Smooth muscle cell of the brain vasculature (primary cell): ENCODE measurements around the gene LMLN.
A peak's percentile ranks its signal among the peaks of the same experiment; 100 is the strongest.
"Not testable (repeated sequence)": the region's sequence is repeated elsewhere in the genome, so short reads cannot be mapped to it uniquely, and the experiment has no call there.

Experiments used
- DNase-seq: peaks from one replicate; pipeline ENCODE4 v3.0.0-alpha.2; 2012; ENCODE audit warnings: low read depth, low spot score

Gene LMLN, protein sequence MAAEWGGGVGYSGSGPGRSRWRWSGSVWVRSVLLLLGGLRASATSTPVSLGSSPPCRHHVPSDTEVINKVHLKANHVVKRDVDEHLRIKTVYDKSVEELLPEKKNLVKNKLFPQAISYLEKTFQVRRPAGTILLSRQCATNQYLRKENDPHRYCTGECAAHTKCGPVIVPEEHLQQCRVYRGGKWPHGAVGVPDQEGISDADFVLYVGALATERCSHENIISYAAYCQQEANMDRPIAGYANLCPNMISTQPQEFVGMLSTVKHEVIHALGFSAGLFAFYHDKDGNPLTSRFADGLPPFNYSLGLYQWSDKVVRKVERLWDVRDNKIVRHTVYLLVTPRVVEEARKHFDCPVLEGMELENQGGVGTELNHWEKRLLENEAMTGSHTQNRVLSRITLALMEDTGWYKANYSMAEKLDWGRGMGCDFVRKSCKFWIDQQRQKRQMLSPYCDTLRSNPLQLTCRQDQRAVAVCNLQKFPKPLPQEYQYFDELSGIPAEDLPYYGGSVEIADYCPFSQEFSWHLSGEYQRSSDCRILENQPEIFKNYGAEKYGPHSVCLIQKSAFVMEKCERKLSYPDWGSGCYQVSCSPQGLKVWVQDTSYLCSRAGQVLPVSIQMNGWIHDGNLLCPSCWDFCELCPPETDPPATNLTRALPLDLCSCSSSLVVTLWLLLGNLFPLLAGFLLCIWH

DNA sequence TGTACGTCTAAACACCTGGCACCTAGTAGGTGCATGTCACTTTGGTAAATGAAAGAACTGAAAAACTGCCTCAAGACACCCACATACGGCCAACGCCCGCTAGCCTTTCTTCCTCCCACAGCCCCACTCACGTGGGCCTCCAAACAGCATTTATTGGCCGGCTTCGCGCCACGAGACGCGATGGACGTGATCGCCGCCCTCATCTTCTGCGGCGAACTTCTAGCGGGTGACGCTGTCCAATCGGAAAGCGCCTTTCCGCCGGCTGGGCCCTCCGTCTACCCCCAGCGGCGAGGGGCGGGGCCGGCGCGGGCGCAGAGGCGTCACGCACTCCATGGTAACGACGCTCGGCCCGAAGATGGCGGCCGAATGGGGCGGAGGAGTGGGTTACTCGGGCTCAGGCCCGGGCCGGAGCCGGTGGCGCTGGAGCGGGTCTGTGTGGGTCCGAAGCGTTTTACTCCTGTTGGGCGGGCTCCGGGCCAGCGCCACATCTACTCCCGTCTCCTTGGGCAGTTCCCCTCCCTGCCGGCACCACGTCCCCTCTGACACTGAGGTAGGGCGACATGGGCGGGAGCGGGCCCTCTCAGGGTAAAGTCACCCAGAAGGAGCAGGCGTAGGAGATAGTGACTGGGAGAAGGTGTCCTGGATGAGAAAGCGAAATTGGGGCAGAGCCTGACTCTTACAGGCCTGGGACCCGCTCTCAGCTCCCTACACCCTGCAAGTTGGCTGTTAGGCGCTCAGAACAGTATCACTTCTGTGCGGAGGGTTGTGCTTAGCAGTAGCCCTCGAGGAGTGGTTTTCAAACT, at the start of gene LMLN:
LMLN (plus strand) TSS at position 327 of the 803 bp plus-strand sequence; CDS start at position 356, 29 bp downstream.
- DNase-seq = peak; percentile 94

DNA sequence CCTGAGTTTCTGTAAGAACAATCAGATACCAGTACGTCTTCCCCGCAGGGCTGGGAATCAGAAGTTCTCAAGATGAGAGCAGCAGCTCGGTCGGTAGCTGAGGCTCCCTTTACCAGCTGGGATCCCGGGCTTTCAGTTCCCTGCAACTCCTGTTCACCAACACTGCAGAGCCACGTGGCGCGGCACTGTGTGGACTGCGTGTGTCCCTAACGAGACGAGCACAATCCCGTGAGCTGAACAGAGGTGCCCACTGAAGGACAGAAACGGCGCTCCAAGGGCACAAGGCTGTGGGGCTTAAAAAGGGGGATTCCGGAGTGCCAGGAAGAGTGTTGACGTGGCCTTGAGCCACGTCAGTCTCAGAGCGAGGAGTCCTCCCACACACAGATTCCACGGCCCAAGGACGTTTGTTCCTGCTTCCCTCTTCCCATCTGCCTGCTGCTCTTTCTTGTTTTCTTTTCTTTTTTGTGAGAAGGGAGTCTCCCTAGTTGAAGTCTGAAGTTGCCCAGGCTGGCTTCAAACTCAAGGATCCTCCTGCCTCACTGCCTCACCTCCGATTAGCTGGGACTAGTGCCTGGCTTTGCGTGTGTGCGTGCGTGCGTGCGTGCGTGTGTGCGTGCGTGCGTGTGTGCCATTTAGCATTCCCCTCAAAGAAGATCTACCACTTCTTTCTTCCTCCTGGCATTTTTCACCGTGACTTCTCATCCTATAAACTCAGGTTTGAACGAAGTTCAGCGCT, 47.1 kb upstream of the LMLN start:
- no peak for DNase-seq

DNA sequence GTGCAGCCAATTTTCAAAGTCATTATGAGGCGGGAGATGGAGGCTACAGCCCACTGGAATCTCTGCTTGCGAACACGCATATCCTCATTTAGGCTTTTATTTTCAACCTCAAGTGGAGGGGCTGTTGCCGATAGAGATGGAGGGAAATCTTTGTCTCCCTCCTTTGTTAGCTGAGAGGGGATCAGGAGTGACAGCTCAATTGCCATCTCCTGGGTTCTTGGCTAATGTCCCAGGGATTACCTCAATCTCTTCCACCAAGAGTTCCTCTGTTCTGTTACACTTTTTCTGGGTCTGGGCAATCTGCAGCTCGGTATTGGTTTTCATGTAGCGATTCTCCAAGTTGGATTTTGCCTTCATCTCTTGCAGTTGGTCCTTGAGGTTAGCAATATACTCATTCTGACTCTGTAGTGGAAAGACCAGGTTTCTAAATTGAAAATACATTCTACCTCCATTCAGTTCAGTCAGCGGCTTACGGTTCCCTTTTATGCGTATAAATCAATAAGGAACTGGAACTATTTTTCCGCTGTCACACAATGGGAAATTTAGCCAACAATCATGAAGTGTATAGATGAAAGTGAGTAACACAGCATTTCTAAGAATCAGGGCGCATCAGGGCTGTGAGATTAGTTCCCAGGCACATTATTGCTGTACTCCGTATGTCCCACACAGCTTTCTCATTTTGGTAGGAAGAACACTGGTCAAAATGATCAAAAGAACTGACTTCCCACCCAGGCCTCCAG, 46.2 kb upstream of the LMLN start:
- no peak for DNase-seq

DNA sequence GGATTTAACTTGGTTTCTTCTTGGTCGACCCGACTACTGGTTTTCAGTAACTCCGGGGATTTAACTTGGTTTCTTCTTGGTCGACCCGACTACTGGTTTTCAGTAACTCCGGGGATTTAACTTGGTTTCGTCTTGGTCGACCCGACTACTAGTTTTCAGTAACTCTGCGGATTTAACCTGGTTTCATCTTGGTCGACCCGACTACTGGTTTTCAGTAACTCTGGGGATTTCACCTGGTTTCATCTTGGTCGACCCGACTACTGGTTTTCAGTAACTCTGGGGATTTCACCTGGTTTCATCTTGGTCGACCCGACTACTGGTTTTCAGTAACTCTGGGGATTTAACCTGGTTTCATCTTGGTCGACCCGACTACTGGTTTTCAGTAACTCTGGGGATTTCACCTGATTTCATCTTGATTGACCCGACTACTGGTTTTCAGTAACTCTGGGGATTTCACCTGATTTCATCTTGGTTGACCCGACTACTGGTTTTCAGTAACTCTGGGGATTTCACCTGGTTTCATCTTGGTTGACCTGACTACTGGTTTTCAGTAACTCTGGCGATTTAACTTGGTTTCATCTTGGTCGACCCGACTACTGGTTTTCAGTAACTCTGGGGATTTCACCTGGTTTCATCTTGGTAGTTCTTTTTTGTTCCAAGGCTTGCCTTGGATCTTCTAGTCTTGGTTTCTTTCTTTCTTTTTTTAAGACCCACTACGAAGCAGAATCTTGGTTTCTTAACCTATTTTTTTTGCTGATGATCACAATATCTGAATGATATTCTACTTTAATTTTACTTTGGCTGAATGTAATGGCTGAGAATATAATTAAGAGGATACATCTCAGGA, 38.4 kb upstream of the LMLN start:
- not testable (repeated sequence) for DNase-seq

DNA sequence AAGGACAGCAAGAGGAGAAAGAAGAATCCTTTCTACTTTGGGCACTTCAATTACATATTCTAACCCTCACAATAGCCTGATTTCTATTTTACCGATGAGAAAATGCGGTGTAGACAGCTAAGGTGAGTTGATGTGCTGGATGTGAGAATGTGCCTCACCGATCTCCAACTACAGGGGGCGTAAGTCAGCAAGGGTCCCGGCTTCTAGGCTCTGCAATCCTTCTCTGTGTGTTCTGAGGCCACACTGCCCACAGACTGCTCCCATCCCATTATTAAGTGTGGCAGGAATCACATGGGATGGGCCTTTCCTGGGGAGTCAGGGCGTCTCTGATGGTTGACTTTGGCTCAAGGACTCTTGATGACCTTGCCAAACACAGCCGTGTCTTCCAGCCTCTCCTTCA, 33.6 kb upstream of the LMLN start:
- no peak for DNase-seq

DNA sequence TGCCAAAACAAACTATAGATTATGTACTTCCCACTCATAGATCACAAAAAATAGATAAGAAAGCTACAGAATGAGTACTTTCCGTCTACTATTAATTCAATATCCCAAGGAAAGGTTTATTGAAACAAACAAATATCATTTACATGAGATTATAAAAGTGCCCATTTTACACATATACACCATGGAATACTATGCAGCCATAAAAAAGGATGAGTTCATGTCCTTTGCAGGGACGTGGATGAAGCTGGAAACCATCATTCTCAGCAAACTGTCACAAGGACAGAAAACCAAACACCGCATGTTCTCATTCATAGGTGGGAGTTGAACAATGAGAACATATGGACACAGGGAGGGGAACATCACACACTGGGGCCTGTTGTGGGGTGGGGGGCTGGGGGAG, 32.4 kb upstream of the LMLN start:
- not testable (repeated sequence) for DNase-seq

DNA sequence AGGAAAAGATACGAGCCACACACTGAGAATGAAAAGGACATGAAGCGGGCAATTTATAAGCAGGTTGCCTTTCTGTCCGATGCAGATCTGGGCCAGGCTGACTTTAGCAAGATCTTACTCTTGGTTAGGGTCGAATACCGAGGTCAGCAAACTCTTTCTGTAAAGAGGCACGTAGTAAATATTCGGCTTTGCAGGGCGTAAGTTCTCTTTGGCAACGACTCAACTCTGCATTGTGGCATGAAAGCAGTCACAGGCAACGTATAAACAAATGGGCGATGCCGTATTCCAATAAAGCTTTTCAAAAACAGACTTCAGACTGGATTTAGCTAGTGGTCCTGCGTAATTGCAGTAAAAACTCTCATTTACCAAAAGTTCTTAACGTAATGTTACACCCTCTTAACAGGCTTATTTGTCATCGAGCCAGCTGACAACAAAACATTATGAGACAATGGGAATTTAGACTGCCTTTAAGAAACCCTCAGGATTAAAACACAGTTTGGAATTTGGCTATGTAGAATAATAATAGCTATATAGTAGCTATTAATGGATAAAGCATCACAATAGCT, 23.1 kb upstream of the LMLN start:
- no peak for DNase-seq

DNA sequence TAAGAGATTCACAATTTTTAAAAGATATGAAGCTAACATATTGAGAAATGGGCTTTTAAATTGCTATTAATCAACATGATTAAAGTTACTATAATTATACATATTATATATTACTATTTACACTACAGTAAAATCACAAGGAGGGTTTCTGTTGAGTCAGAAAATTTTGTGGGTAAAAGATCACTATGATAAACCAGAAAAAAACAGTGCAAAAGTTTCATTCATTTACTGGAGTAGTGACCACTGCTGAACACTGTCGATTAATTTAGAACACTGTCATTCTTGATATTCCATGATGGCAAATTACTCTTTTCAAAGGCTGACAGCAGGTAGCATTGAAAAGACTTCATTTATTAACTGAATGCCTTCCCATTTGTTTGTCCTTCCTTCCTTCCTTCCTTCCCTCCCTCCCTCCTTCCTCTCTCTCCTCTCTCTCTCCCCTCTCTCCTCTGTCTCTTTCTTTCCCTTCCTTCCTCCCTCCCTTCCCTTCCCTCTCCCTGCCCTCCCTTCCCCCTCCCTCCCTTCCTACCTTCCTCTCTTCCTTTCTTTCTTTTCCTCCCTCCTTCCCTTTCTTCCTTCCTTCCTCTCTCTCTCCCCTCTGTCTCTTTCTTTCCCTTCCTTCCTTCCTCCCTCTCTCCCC, 19.2 kb upstream of the LMLN start:
- no peak for DNase-seq

DNA sequence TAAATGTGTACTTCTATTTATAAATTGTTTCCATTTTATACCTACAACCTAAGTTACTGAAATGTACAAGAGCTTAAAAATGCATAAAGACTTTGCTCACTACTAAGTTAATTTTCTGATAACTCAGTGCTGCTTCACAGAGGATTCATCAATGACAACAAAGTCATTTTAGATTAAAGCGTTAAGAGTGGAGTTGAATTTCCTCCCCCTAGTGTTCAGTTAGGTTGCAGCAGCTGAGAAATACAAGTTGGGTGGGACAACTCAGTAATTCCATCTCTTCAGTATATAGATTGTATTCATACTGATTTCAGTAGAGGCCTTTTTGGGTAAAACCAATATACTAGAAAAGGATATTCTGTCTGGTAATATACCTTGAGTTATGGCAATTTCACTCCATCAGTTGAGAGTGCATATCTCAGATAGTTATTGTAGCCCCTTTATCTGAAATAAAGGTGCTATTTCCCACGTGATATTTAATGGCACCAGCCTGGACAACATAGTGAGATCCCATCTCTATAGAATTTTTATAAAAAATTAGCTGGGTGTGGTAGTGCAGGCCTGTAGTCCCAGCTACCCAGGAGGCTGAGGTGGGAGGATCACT, 17.0 kb upstream of the LMLN start:
- DNase-seq = peak; percentile 17

DNA sequence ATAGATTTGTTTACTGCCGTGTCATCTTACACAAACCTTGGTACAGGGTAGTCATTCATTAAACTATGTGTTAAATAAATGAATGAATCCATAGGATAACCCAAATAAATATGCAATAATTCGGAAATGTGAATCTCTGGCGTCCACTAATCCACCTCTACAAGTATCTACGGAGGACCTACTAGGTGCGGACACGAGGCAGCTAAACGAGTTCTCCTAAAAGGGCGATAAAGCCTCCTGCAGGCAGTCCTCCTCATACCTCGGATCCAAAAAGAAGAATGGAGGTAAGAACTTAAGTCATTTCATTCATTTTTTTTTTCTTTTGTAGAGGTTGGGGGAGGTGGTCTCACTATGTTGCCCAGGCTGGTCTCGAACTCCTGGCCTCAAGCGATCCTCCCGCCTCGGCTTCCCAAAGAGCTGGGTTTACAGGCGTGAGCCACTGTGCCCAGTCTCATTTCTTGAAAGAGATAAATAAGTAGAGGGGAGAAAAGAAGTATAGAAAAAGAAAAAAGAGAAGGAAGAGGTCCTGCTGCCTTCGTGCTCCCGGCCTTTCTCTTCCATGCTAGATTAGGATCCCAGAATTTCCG, 10.7 kb upstream of the LMLN start:
- no peak for DNase-seq

DNA sequence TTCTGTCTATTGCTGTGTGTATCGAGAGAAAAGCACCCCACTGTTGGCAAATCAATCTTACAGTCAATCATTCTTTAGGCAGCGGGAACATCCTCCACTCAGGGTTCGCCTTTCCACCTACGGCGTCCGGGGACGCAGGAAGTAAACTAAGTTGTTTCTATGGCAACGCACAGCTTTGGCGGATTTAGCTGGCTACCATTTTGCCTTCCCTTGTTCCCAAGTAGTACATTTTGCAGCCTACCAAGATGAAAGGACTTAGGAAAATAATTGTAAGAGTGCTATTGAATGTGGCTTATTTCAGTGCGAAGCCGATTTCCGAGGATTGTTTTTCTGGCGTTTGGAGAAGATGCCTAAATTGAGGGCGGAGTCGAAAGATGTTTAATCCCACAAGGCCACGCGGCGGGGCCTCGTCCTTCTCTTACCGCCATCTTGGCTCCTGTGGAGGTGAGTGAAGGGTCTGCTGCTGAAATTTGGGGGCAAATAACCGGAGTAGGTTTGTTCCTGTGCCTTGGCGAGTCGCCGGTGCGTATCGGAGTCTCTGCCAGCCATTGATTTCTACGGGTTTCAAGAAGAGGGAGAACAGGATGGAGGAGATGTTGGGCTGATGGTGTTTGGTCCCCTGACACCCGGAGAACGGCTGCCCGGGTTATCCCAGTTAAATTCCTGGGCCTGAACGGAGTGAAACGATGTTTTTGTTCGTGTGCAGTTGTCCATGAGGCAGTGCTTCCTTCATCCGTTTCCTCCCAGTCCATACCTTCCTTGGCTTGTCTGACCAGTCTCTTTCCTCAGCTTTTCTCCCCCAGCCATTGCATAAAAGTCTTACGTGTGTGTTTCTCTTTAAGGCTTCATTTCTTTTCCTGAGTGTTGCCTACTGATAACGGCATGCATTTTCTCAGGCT, 10.0 kb upstream of the LMLN start, which contains the start of gene RPL35A:
RPL35A (plus strand) TSS at position 413 of the 899 bp plus-strand sequence. CDS start 778 bp downstream, outside the sequence.
- DNase-seq = peak; percentile 87

DNA sequence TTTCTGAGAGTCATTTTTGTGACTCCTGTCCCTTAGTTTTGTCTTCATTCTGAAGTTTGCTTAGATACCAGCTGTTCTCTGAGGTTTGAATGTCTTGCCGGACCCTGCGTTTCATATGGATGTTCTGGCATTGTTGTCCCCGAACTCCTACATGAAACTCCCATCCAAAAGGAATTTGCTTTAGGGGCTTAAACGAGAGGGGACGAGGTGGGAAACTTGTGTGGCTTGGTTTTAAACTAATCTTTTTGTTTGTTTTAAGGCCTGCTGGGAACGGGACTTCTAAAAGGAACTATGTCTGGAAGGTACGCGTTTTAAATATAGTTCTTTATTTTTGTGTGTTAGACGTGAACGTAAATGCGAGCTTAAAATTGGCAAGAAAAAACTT, 9.3 kb upstream of the LMLN start:
- DNase-seq = no peak

DNA sequence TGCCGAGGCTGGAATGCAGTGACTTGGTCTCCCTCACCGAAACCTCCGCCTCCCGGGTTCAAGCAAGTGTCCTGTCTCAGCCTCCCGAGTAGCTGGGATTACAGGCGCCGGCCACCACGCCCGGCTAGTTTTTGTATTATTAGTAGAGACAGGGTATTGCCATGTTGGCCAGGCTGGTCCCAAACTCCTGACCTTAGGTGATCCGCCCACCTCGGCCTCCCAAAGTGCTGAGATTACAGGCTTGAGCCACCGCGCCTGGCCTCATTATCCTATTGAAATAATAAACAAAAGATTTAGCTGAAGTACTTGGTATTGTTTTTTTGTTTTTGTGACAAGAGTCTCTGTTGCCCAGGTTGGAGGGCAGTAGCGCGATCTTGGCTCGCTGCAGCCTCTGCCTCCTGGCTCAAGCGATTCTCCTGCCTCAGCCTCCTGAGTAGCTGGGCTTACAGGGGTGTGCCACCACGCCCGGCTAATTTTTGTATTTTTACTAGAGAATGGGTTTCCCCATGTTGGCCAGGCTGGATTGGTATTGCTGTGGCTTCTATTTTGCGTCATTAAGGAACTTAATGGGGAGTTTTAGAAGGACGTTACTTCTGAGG, 8.5 kb upstream of the LMLN start:
- DNase-seq = no peak

DNA sequence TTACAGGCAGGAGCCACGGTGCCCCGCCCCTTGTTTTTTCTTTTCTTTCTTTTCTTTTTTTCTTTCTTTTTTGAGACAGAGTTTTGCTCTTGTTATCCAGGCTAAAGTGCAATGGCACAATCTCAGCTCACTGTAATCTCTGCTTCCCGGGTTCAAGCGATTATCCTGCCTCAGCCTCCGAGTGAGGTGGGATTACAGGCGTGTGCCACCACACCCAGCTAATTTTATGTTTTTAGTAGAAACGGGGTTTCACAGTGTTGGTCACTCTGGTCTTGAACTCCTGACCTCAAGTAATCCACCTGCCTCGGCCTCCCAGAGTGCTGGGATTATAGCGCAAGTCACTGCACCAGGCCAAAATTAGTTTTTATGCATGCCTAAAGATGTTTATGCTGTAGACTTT, 7.6 kb upstream of the LMLN start:
- no peak for DNase-seq

DNA sequence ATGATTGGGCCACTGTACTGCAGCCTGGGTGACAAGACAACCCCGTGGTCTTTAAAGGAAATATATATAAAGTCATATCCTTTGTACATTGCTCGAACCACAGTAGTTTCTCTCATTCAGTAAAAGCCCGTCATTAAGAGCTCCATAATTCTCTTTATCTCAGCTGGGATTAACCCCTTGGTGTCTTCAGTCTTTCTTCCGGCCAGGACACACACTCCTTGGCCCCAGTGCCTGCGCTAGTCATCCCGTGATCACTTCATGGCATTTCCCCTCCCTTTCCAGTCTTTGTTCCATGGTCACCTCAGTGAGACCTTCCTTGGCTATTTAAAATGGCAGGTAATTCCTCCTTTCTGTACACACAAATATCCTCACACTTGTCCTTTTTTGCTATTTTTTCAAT, 6.7 kb upstream of the LMLN start:
- no peak for DNase-seq

DNA sequence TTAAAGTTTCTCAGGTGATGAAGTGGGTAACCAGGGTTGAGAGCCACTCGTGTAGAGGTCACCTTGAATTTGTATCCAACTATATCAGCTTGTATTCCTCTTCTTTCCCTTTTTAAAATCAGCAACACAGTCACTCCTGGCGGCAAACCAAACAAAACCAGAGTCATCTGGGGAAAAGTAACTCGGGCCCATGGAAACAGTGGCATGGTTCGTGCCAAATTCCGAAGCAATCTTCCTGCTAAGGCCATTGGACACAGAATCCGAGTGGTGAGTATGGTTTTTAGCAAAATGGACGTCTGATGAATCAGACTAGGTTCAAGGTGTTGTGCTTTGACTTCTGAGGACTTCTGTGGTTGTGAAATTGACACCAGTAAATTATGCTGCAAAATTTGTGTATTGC, 6.1 kb upstream of the LMLN start:
- DNase-seq = no peak
